Measurements from ENCODE around the gene DDX39B. TPM values are rescaled to one million over a fixed set of nuclear protein-coding genes. Genes with fewer than 3 reads are reported as not detected.

Gene DDX39B
- total and polyA plus RNA-seq, 2 donors (not counting 3 experiments of a cell fraction or from before 2014, with no cell fraction given), result 453 to 766 TPM

GRCh38 chr6:31586008-31586407 lies 44.2 kb upstream of the DDX39B start, which contains the start of gene LST1:
Gene LST1 (plus strand): TSS chr6:31586277. CDS start chr6:31587300, 1,023 bp downstream.
- Histone ChIP-seq H4K20me1 (replicated peaks; ENCODE audit: control insufficient read depth, extremely low read depth, insufficient read depth, low read length) (no peaks in the 10 kb centered on the region), H3K27me3 (ENCODE audit: control insufficient read depth in 2 of 2, insufficient read depth in 2 of 2, low read length in 2 of 2) (no peaks in the 10 kb centered on the region), H3K9me1 (replicated peaks; ENCODE audit: control insufficient read depth, extremely low read depth, insufficient read depth, low read length) (no peaks in the 10 kb centered on the region), H3K36me3 (ENCODE audit: control insufficient read depth in 2 of 2, extremely low read depth in 1 of 2, insufficient read depth in 2 of 2, low read length in 2 of 2) (no peaks in the 10 kb centered on the region), H3K79me2 (ENCODE audit: control insufficient read depth, insufficient read depth, low read length) (peaks cover 10% of the 10 kb centered on the region), H3K4me3 (replicated peaks in 1 of 3; ENCODE audit: insufficient read depth in 1 of 3, low read depth in 1 of 3, low read length in 3 of 3) (no peak within 1 kb of the TSS), H2AFZ (ENCODE audit: low read depth, low read length) (no peak within 1 kb of the TSS), H3K4me2 (ENCODE audit: insufficient read depth, low read length) (no peak within 1 kb of the TSS), H3K9ac (replicated peaks; ENCODE audit: extremely low read depth, insufficient read depth, low read length) (no peak within 1 kb of the TSS), H3K27ac (ENCODE audit: insufficient read depth, low read depth, low read length) (no peak within 1 kb of the TSS), H3K9me3 (replicated peaks; ENCODE audit: control insufficient read depth, insufficient read depth, low read length) (no peaks in the 10 kb centered on the region), H3K4me1 (ENCODE audit: control insufficient read depth, extremely low read depth, insufficient read depth, low read length) (peaks cover 10% of the 10 kb centered on the region)
- ChIA-PET POLR2A (no interaction called here), CTCF (interaction anchor here (0.9 to 32.6 kb wide), 4 partner anchors 10 to 30 kb away, joined by 4 to 1517 read pairs (median 151); partner anchors contain the start of genes ATP6V1G2, DDX39B, NCR3 and NFKBIL1)
- dilution Hi-C loops (cut with MboI; ENCODE audit: extremely low pct_ligation_motif_present, low sequenced_read_pairs) (no loop called here), intact Hi-C loops (cut with micrococcal nuclease) (no loop called here)
- BruUV-seq (replicated peaks), result no TSS peak
- TF ChIP-seq MAX (IDR thresholded peaks at IDR 0.05; ENCODE audit: insufficient read depth, insufficient read length) (no peak), GATA2 (IDR thresholded peaks at IDR 0.05; ENCODE audit: insufficient read depth, insufficient read length, low read depth, low read length) (no peak), MYC (IDR thresholded peaks at IDR 0.05; ENCODE audit: low read depth, low read length) (no peak), FOS (IDR thresholded peaks at IDR 0.05; ENCODE audit: borderline replicate concordance, insufficient read depth, low read length) (no peak), CTCF (IDR thresholded peaks at IDR 0.05; ENCODE audit: extremely low read depth in 1 of 2, insufficient read depth in 1 of 2, low read depth in 1 of 2, low read length in 2 of 2) (no peak), POLR2A (IDR thresholded peaks at IDR 0.05; ENCODE audit: low read depth, low read length) (no peak), EZH2 (IDR thresholded peaks at IDR 0.05; ENCODE audit: borderline replicate concordance, low read depth, low read length, severe bottlenecking) (no peak), POLR2AphosphoS5 (IDR thresholded peaks at IDR 0.05; ENCODE audit: insufficient read depth, low read depth, low read length) (no peak)
- DNase-seq (ENCODE audit: low read depth, low spot score) (no peak), FAIRE-seq (no peak)

Data from endothelial cell of umbilical vein (primary cell).